ENCODE results near the gene ORC4.

GRCh38 chr2:148063633-148064032, 43.1 kb upstream of the ORC4 start:
- TF ChIP-seq CTCF (IDR thresholded peaks at IDR 0.05) = no peak
- TF ChIP-seq POLR2AphosphoS5 (IDR thresholded peaks at IDR 0.05) = no peak
- no peak for TF ChIP-seq POLR2A (IDR thresholded peaks at IDR 0.05)
